DMS53 treated with DMSO at 0.1 percent for 48 hours (cell line): ENCODE data around the gene B3GALT5.
"Not testable (repeated sequence)": the region's sequence is repeated elsewhere in the genome, so short reads cannot be mapped to it uniquely, and the experiment has no call there.

Source experiments
- DNase-seq: peaks from one replicate; lab custom pipeline; 2025; ENCODE audit not compliant: unreplicated experiment; lab: John Stamatoyannopoulos, UW

Gene B3GALT5

GRCh38 chr21:39689860-39690259 lies 77.1 kb downstream of the B3GALT5 start:
- not testable (repeated sequence) for DNase-seq

- no peak for DNase-seq
Measured at GRCh38 chr21:39690454-39690853, 77.7 kb downstream of the B3GALT5 start.

- no peak for DNase-seq
Measured at GRCh38 chr21:39694750-39695149, 82.0 kb downstream of the B3GALT5 start.

GRCh38 chr21:39696196-39696595 lies 83.5 kb downstream of the B3GALT5 start:
- DNase-seq = no peak

- DNase-seq = no peak
Measured at GRCh38 chr21:39696618-39697017, 83.9 kb downstream of the B3GALT5 start.

GRCh38 chr21:39700318-39700717 lies 87.6 kb downstream of the B3GALT5 start:
- no peak for DNase-seq

GRCh38 chr21:39703578-39703977 lies 90.8 kb downstream of the B3GALT5 start:
- no peak for DNase-seq

GRCh38 chr21:39705849-39706248 lies 93.1 kb downstream of the B3GALT5 start:
- no peak for DNase-seq

- no peak for DNase-seq
Measured at GRCh38 chr21:39707316-39707715, 94.6 kb downstream of the B3GALT5 start.

GRCh38 chr21:39710866-39711265 lies 98.1 kb downstream of the B3GALT5 start:
- DNase-seq = no peak

- DNase-seq = no peak
Measured at GRCh38 chr21:39712273-39712672, 99.5 kb downstream of the B3GALT5 start.

- peak; percentile 71 for DNase-seq
Measured at GRCh38 chr21:39712976-39713375, 100.2 kb downstream of the B3GALT5 start.

- DNase-seq = no peak
Measured at GRCh38 chr21:39713905-39714304, 101.2 kb downstream of the B3GALT5 start.

- no peak for DNase-seq
Measured at GRCh38 chr21:39714331-39714730, 101.6 kb downstream of the B3GALT5 start.

GRCh38 chr21:39715804-39716397 lies 103.2 kb downstream of the B3GALT5 start:
- DNase-seq = peak; percentile 4

GRCh38 chr21:39720126-39720778 lies 107.5 kb downstream of the B3GALT5 start:
- no peak for DNase-seq

GRCh38 chr21:39721885-39722284 lies 109.1 kb downstream of the B3GALT5 start:
- DNase-seq = no peak
